Dermis microvascular lymphatic vessel endothelial cell (primary cell): Measurements from ENCODE around the gene KLHL12. TPM values are rescaled to one million over a fixed set of nuclear protein-coding genes. Genes with fewer than 3 reads are reported as not detected.

Experiments
- DNase-seq, 2 donors: peaks; one replicate each; pipeline versions ENCODE4 v3.0.0 to v3.0.0-alpha.2; 2010; ENCODE audit warnings: low read depth in 2 of 2
- total RNA-seq: library from RNA; depleted of rRNA; stranded (reverse); fragments of >200 nt; gene quantifications from 2 replicates; pipeline ENCODE4 v1.2.1, GENCODE V29; 2014

Gene KLHL12
- 20.5 and 22.6 TPM in 2 replicates for total RNA-seq

DNA sequence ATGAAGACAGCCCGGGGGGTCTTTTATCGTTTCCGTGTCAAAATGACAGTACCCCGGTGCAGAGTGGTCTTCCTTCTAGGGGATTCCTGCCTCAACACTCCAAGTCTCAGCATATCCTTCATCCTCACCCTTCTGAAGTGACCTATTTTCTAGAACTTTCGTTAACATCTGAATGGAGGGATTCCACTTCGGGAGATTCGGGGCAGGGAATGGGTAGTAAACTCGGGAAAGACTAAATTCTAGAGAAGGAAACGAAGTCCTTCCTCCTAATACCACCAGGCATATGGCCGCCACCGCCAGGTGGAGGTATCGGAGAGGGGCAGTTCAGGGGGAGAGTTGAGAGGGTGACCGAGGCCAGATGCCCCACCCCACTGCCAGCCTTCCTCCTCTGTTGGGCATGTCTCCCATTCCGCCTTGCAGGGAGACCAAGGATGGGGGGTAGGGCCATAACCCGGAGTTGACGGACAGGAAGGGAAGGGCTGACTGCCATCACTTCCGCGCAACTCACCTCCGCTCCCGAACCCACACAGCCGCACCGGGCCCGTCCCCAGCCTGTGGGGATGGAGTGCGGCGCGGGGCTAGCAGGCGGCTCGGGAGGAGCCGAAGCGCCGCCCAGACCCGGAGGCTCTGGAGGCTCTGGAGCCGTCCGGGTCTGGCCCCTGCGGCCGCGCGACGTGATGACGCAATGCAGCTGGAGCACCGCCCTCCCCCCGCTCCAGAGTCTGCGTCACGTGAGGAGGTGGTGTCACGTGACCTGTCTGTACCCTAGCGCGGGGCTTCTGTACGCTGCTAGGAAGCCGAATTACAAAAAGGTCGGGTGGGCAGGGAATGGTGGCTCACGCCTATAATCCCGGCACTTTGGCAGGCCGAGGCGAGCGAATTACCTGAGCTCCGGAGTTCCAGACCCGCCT, at the start of gene KLHL12:
TSS of gene KLHL12 (minus strand) at position 654 of the 911 bp plus-strand sequence. CDS start 2,072 bp downstream, outside the sequence.
- DNase-seq, result peak; percentile 93 to 98

GRCh38 chr1:202976633-202977032, 49.6 kb upstream of the KLHL12 start:
- DNase-seq, result no peak

- no peak for DNase-seq
Observed at GRCh38 chr1:202974856-202975255, 47.8 kb upstream of the KLHL12 start.

- no peak for DNase-seq
Observed at GRCh38 chr1:202972046-202972445, 45.0 kb upstream of the KLHL12 start.

- DNase-seq, result peak; percentile 26 to 70
Observed at GRCh38 chr1:202968895-202969295, 41.9 kb upstream of the KLHL12 start.

GRCh38 chr1:202968351-202968750, 41.3 kb upstream of the KLHL12 start:
- no peak for DNase-seq

- peak in 1 of 2 donors; percentile 46 for DNase-seq
Observed at GRCh38 chr1:202967684-202968281, 40.7 kb upstream of the KLHL12 start.

DNA sequence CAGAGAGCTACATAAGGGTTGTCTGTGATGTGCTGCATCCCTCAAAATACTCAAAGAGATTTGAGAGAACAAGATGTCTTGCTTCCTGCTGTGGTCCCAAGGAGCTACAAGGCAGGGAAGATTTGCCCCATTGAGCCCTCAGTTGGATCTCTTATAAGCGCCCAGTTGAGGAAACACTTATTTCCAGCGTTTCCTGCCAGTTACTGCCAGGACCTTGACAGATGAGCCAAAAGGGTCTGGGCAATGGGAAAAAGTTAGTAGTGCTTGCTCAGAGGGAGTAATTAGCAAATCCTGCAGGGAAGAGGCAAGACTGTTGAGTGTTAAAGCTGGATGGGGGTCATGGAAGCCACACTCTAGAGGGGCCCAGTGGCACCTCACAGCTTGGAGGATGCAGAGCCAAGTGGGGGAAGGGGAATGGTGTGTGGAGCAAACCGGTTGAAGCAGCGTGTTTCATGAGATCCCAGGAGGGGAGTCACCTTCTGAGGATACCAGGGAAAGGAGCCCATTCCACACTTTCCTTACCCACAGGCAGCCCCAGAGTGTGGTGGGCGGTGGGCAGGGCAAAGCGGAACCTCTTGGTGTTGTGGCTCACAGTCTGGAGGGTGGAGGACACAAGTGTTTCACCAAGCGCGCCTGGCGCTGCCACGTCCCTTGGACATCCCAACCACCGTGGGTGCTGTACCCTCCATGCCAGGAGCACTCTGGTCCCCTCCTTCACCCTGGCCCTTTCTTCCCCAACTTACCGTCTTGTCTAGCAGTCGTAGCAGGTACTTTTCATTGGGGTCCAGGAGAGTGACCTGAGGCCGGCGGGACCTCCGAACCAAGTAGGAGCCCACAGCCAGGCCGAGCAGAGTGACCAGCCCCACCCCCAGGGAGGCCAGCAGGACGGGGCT, 39.2 kb upstream of the KLHL12 start:
- DNase-seq, result peak in 1 of 2 donors; percentile 27

DNA sequence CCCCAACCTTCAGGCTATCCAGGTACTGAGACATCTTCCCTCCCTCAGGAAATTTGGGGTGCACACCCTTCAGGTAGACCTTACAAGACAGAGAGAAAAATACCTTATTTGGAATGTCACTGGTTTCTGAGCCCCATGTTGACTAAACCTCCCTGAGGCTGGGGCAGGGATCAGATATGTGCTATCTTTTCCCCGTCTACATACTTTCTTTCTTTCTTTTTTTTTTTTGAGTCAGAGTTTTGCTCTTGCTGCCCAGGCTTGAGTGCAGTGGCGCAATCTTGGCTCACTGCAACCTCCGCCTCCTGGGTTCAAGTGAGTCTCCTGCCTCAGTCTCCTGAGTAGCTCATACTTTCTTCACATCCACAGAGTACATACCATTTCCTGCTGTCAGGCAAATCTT, 38.4 kb upstream of the KLHL12 start:
- DNase-seq, result no peak

GRCh38 chr1:202964791-202965410, 37.9 kb upstream of the KLHL12 start:
- no peak for DNase-seq

- no peak for DNase-seq
Observed at GRCh38 chr1:202961220-202961880, 34.3 kb upstream of the KLHL12 start.

DNA sequence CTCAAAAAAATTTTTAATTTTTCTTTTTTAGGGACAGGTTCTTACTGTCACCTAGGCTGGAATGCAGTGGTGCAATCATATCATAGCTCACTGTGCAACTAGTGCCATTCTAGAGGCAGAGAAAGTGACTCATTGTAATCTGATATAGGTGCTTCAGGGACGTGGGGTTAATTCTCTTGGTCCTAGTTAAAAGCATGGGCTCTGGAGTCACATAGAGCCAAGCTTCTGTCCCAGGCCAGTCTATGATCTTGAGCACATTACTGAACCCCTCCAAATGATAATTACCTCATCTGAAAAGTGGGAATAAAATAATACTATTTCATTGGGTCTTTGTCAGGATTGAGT, 32.2 kb upstream of the KLHL12 start:
- no peak for DNase-seq

GRCh38 chr1:202958544-202959275, 31.7 kb upstream of the KLHL12 start:
- no peak for DNase-seq

DNA sequence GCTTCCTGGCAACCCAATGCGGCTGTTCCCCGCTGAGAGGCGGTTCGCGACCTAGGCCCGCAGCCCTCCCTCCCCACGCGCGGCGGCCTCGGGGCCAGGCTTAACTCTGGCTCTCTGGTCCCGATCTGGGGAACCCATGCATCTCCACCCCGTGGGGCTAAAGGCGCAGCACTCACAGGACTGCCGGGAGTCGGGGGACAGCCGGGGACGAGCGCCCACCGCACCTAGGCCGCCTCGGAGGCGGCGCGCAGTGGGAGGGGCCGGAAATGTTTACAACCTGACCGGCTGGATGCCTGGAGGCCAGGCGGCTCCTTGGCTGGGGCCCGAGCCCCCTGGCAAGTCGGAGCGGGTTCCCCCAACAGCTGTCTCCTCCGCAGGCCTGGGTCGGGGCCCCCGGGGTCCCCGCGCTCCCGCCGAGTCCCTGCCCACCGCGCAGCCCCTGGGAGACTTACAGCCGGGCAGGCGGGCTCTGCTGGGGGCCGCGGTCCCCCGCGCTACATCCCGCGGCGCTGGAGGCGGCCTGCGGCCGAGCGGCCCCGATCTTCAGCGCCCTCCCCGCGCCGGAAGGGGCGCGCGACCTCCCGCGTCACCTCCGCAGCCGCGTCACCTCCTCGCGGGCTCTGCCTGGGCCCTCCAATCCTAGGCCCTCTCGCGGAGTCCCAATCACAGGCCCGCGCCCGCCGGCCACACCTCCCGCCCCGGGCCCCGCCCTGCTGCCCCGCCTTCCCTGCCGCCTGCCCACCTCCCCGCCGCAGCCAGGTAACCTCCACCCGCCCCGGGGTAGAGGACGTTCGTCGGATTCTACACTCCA, 30.9 kb upstream of the KLHL12 start, which contains the start of gene ADIPOR1:
TSS of gene ADIPOR1 (minus strand) at position 580 of the 811 bp plus-strand sequence. CDS start 7,242 bp downstream, outside the sequence.
- DNase-seq, result peak; percentile 70 to 90

- no peak for DNase-seq
Observed at GRCh38 chr1:202956969-202957368, 29.9 kb upstream of the KLHL12 start.

DNA sequence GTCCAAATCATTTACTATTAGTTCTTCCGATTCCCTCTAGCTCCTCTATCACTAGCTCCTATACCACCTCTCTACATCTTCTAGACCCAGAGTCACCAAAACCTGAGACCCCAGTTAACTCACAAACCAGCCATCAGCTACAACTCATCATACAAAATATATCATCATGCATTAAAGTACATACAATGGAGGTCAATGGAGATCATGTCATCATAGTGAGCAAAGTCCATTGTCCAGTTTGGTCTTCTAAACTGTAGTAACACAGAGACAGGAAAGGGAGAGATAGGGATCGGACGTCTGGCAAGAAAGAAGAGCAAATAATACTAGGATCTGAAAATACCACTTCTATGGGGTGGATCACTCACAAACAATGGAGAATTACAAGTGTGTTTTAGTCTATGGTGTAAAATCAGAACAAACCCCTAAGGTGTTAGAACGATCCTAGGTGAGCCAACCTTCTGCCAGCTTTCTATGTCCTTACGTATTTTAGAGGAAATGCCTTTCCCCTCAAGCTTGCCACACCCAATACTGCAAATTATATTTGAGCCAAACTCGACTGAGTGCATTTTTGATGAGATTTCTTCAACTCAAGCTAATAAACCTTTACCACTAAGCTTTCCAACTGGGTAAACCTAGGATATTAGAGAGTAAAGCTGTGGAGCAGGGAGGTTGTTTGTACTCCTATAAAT, 27.2 kb upstream of the KLHL12 start:
- DNase-seq, result peak in 1 of 2 donors; percentile 50

- no peak for DNase-seq
Observed at GRCh38 chr1:202953392-202953791, 26.4 kb upstream of the KLHL12 start.

- peak in 1 of 2 donors; percentile 95 for DNase-seq
Observed at GRCh38 chr1:202952818-202953217, 25.8 kb upstream of the KLHL12 start.
